Left forelimb (tissue), 1 donor: Measurements from ENCODE around the gene TTLL9.

Experiments
- DNase-seq: peaks from one replicate; pipeline ENCODE4 v3.0.0-alpha.2; 2018; ENCODE audit warnings: low spot score

The TTLL9 gene

DNA sequence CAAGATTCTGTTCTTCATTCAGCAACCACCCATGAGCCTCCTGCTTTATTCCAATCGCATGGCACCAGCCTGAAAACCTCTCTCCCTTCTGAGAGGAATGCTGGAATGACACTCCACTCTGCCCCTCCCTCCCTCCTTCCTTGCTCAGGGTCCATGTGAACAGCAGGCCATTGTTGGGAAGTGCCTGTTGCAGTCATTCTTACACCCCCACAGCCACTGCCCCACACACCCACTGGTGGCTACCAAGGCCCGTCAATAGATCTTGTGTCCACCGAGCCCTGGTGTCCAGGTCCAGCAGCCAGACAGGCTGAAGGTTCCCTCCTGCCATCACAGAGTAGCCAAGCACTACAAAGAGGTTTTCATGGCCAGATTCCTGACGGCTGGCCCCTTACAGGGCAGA lies 74.9 kb downstream of the TTLL9 start:
- DNase-seq: no peak

DNA sequence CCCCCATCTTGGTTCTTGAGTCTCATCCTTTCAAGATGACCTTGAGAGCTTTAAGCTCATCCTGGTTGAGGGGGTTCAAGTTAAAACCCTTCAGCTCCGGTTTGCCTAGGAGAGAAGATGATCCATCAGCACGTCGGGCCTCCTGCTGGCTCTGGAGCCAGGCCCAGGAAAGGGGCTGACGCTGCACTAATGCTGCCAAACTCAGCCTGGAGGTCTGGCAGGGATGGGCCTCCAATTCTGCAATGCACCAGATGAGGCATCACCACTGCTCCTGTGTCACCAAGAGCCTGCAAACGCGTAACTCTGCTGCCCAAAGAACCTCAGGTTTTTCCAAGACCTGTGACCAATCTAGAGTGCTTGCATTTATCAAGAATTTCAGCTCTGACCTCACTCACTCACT lies 75.4 kb downstream of the TTLL9 start:
- DNase-seq: no peak

- no peak for DNase-seq
Measured at GRCh38 chr20:31948008-31948407, 77.6 kb downstream of the TTLL9 start.

DNA sequence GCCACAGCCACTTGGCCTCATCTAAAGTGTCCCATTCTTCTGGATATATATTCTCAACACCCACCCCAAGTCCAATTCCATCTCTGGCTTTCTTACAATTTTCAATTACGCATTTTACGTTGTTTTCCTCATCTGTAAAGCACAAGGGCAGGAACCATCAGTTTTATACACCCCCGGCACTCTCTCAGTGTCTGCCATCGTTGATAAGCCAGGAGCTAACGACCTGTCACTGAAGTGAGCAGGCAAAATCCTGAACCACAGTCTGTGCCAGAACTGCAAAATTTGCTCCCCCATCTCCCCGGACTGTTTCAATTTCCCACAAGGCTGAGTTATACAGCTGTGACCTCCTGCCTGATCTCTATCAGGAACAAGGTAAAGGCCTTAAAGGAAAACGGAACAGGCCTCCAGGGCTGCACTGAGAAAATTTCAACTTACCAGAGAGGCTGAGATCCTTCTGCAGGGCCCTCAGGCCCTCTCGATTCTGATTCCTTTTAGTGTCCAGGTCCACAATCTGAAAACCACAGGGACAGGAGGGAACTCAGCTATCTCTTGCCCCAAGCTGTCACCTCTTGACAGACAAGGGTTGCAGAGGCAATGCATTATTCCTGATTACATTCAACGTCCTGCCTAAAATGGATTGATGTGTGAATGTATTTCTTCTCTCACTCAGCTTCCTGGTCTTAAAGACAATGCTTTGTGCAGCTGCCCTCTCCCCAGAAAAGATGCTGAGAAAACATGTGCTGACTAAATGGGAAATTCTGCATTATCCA lies 79.6 kb downstream of the TTLL9 start:
- no peak for DNase-seq

GRCh38 chr20:31951203-31951529 lies 80.7 kb downstream of the TTLL9 start:
- DNase-seq: no peak

GRCh38 chr20:31951530-31952453 lies 81.4 kb downstream of the TTLL9 start, which contains the start of gene PDRG1:
TSS of gene PDRG1 (minus strand) at chr20:31952046. CDS start at chr20:31951961, 85 bp downstream.
- DNase-seq: peak; percentile 96

DNA sequence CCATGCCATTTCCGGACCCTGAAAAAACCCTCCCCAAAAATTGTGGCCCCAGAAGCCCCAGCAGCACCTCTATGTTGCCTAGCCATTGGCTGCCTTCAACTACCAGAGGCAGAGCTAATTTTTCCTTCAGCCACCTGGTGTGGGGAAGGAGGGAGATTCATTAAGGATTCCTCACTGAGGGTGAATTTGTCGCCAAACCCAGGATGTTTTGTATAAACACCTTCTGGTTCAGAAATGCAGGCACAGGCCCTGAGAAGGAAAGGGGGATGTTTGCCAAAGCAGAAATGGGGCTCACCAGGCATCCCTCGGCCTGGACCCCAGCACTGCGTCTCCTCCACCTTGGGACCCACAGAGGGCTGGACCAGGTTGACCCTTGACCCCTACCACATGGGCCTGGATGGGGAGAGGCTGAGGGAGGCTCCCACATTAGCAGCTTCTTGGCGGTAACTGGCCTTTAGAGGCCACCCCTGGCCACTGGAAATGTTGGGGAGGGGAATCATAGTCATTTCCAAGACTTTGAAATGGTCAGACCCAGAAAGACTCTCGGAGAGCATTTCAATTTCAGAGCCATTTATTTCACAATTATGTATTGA lies 83.2 kb downstream of the TTLL9 start:
- DNase-seq: no peak

DNA sequence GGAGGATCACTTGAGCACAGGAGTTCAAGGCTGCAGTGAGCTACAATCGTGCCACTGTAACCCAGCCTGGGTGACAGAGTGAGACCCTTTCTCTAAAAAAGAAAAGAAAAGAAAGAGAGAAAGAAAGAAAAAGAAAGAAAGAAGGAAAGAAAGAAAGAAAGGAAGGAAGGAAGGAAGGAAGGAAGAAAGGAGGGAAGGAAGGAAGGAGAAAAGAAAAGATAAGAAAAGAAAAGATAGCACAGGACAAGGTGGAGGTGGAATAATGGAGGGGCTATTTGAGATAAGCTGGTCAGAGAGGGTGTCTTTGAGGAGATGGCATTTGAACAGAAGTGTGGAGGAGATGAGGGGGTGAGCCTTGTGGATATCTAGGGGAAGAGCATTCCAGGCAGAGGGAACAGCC lies 84.1 kb downstream of the TTLL9 start:
- no peak for DNase-seq

DNA sequence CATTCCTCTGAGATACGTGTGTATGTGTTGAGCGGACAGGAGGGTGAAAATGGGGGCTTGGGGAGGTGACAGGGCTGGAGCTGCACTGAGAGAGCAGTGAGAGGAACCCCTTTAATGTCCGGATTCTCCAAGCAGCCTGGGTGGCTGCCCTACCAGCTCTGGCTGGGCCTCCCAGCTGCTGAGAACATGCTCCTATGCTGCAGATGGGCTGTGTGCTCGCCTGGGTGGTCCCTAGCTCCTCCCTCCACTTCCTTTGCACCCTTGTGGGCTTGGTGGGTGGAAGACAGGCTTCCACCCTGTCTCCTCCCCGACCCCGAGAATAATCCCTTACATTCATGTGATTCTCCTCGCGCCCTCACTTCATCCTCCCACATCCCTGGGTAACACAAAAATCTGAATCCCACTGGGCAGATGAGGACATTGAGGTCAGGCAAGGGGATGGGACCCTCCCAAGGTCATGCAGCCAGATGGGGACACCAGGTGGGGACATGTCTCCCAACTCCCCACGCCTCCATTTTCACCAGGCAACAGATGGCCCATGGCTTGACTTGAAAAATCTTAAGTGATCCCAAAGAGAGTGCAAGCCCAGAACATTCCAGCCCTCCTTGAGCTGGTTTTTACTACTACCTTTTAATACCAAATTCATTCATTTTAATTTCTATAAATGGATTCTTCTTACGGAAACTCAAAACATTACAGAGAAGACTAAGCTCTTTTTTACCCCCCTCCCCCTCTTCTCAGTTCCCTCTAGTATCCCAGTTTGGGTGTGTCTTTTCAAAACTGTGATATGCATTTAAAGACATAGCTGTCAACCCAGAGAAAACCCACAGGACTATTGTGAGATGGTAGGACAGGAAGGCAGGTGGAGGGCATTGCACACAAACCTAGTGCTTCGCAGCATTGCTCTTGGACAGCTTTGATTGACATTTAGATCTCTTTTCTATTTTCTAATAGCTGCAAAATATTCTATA lies 86.4 kb downstream of the TTLL9 start:
- no peak for DNase-seq

DNA sequence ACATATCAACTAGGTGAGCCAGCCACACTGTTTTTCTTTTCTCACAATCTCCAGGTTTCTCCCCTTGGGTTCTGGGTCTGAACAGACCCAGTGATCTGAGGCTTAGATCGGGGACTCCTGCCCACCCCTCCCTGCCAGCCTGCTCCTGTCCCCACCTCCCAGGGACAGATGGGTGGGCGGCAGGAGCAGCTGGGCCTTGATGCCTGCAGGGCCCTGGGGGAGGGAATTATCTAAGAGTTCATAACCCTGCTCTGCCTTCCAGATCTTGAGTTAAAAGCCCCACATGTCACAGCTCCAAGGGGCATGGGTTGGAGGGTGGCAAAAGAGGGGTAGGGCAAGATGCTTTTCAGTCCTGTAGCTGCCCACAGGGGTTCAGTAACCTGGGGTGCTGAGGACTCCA lies 92.3 kb downstream of the TTLL9 start:
- DNase-seq: no peak

- DNase-seq: no peak
Measured at GRCh38 chr20:31963889-31964288, 93.5 kb downstream of the TTLL9 start.

GRCh38 chr20:31966991-31967655 lies 96.7 kb downstream of the TTLL9 start:
- no peak for DNase-seq

DNA sequence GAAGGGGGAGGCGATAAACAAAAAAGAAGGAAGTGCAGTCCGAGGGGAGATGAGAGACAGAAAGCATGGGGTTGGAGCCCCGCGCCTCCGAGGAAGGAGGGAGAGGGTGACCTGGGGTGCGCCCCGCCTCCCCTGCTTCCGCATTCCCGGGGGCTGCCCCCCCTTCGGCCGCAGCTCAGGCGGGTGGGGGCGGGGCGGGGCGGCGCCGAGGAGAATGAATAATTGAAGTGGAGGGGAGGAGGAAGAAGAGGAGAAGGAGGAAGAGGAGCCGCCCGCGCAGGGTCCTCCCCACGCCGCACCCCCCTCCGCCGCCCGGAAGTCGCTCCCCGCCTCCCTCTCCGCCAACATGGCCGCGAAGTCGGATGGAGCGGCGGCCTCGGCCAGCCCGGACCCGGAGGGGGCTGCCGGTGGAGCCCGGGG lies 97.4 kb downstream of the TTLL9 start, which contains the start of gene XKR7:
Gene XKR7 (plus strand): TSS at position 322 of the 420 bp plus-strand sequence. CDS start 25 bp downstream, at position 347.
- no peak for DNase-seq

- DNase-seq: peak; percentile 90
Measured at GRCh38 chr20:31968291-31969126, 98.1 kb downstream of the TTLL9 start.

DNA sequence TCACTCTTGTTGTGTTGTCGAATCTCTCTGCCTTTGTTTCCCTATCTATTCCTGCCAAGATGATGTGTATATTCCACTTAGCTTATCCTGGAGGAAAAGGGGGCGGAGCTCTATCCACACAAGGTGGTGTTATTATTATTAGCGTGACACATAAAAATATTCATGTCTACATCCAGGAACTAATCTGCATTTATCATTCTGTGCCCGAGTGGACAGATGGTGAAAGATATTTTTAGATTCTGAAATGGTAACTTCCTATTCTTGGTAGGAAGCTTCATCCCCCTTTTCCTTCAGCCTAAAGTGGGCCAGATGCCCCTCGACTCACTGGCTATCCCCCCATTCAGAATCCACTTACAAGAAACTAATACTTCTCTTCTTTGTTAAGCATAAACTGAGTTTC lies 99.6 kb downstream of the TTLL9 start:
- DNase-seq: no peak

GRCh38 chr20:31972471-31973021 lies 102.1 kb downstream of the TTLL9 start:
- DNase-seq: no peak

GRCh38 chr20:31974296-31974695 lies 103.9 kb downstream of the TTLL9 start:
- no peak for DNase-seq

GRCh38 chr20:31974951-31975487 lies 104.6 kb downstream of the TTLL9 start:
- no peak for DNase-seq

DNA sequence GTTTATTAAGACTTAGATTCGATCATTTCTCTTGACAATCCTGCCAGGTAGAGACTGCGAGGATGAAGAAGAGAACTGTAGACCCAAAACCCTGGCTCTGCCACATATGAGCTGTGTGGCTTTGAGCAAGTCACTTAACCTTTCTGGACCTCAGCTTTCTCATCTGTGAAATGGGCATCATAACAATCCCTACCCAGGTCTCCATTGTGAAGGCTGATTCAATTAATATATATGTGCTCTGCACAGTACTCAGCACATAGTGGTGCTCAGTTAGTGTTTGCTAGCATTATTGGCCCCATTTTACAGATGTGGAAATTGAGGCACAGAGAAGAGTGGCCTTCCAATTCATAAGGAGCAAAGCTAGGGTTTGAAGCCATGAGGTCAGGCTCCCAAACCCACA lies 105.4 kb downstream of the TTLL9 start:
- no peak for DNase-seq
